ENCODE results near the gene ALDH3A1. TPM values are rescaled to one million over a fixed set of nuclear protein-coding genes. Genes with fewer than 3 reads are reported as not detected.
A peak's percentile ranks its signal among the peaks of the same experiment; 100 is the strongest.

Gene ALDH3A1
- total RNA-seq, 1 donor from 2014 or later, result 24.2 TPM

- DNase-seq (ENCODE audit: low read depth), result no peak
- H3K36me3 ChIP-seq (ENCODE audit: control insufficient read depth, insufficient read depth, low read length), result peaks cover 17% of the 10 kb centered on the region
- FAIRE-seq, result no peak
Measured at GRCh38 chr17:19736071-19736470, 12.0 kb downstream of the ALDH3A1 start.

GRCh38 chr17:19733953-19734526, 14.1 kb downstream of the ALDH3A1 start:
- FAIRE-seq (no peak), DNase-seq (ENCODE audit: low read depth) (no peak)
- TF ChIP-seq CTCF (IDR thresholded peaks at IDR 0.05; ENCODE audit: insufficient read depth, low read length, severe bottlenecking), result no peak
- no peak overlapping the region for H3K4me3 ChIP-seq (ENCODE audit: low read depth, low read length)
- H3K27me3 ChIP-seq (ENCODE audit: control insufficient read depth, insufficient read depth, low read length), result no peaks in the 10 kb centered on the region
- H3K36me3 ChIP-seq (ENCODE audit: control insufficient read depth, insufficient read depth, low read length), result peaks cover 7% of the 10 kb centered on the region

More at GRCh38 chr17:19736071-19736470, 12.0 kb downstream of the ALDH3A1 start:
- H3K4me3 ChIP-seq (ENCODE audit: low read depth, low read length), result no peak overlapping the region
- TF ChIP-seq CTCF (IDR thresholded peaks at IDR 0.05; ENCODE audit: insufficient read depth, low read length, severe bottlenecking), result no peak
- no peaks in the 10 kb centered on the region for H3K27me3 ChIP-seq (ENCODE audit: control insufficient read depth, insufficient read depth, low read length)

- no peak for TF ChIP-seq CTCF (IDR thresholded peaks at IDR 0.05; ENCODE audit: insufficient read depth, low read length, severe bottlenecking)
- Histone ChIP-seq H3K27me3 (ENCODE audit: control insufficient read depth, insufficient read depth, low read length) (no peaks in the 10 kb centered on the region), H3K36me3 (ENCODE audit: control insufficient read depth, insufficient read depth, low read length) (no peaks in the 10 kb centered on the region), H3K4me3 (ENCODE audit: low read depth, low read length) (no peak overlapping the region)
- DNase-seq (ENCODE audit: low read depth) (no peak), FAIRE-seq (no peak)
Measured at GRCh38 chr17:19731626-19732025, 16.5 kb downstream of the ALDH3A1 start.

- Histone ChIP-seq H3K4me3 (ENCODE audit: low read depth, low read length) (no peak overlapping the region), H3K36me3 (ENCODE audit: control insufficient read depth, insufficient read depth, low read length) (no peaks in the 10 kb centered on the region), H3K27me3 (ENCODE audit: control insufficient read depth, insufficient read depth, low read length) (no peaks in the 10 kb centered on the region)
- FAIRE-seq (no peak), DNase-seq (ENCODE audit: low read depth) (no peak)
- TF ChIP-seq CTCF (IDR thresholded peaks at IDR 0.05; ENCODE audit: insufficient read depth, low read length, severe bottlenecking), result no peak
Measured at GRCh38 chr17:19730843-19731242, 17.3 kb downstream of the ALDH3A1 start.

GRCh38 chr17:19729900-19730299, 18.2 kb downstream of the ALDH3A1 start:
- no peak overlapping the region for H3K4me3 ChIP-seq (ENCODE audit: low read depth, low read length)
- H3K36me3 ChIP-seq (ENCODE audit: control insufficient read depth, insufficient read depth, low read length), result no peaks in the 10 kb centered on the region
- H3K27me3 ChIP-seq (ENCODE audit: control insufficient read depth, insufficient read depth, low read length), result no peaks in the 10 kb centered on the region
- DNase-seq (ENCODE audit: low read depth) (no peak), FAIRE-seq (no peak)
- no peak for TF ChIP-seq CTCF (IDR thresholded peaks at IDR 0.05; ENCODE audit: insufficient read depth, low read length, severe bottlenecking)

- Histone ChIP-seq H3K4me3 (ENCODE audit: low read depth, low read length) (no peak overlapping the region), H3K27me3 (ENCODE audit: control insufficient read depth, insufficient read depth, low read length) (no peaks in the 10 kb centered on the region), H3K36me3 (ENCODE audit: control insufficient read depth, insufficient read depth, low read length) (no peaks in the 10 kb centered on the region)
- no peak for TF ChIP-seq CTCF (IDR thresholded peaks at IDR 0.05; ENCODE audit: insufficient read depth, low read length, severe bottlenecking)
- DNase-seq (ENCODE audit: low read depth) (peak; percentile 78), FAIRE-seq (no peak)
Measured at GRCh38 chr17:19728084-19728495, 20.0 kb downstream of the ALDH3A1 start.
